NCI-H82 treated with DMSO at 0.1 percent for 48 hours (cell line): ENCODE data around the gene STX1A.

Source experiments
- DNase-seq: peaks from one replicate; lab custom pipeline; 2025; ENCODE audit not compliant: unreplicated experiment; lab: John Stamatoyannopoulos, UW

The STX1A gene

DNA sequence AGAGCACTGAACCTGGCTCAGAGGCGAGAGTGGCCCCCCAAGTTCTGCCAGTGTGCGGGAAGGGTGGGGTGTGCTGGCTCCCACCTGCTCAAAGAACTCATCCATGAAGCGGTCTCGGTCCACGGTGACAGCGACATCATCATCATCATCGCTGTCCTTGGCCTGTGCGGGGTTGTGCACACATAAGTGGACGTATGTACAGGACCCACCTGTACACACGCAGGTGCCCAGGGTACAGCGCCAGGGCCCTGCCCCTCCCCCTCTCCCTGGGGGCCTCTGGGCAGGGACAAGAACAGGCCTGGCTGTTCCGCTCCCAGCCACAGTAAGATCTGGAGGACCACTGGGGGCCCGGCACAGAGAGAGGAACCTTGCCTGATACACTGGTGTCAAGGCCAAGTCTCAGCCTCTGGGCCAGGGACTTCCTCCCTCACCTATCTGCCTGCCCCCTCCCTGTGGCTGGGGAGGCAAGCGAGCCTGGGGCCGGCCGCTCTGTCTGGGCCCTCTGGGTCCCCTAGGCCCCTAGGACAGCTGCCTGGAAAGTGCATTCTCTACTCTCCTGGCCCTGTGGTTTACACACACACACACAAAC, 10.4 kb downstream of the STX1A start:
- no peak for DNase-seq

DNA sequence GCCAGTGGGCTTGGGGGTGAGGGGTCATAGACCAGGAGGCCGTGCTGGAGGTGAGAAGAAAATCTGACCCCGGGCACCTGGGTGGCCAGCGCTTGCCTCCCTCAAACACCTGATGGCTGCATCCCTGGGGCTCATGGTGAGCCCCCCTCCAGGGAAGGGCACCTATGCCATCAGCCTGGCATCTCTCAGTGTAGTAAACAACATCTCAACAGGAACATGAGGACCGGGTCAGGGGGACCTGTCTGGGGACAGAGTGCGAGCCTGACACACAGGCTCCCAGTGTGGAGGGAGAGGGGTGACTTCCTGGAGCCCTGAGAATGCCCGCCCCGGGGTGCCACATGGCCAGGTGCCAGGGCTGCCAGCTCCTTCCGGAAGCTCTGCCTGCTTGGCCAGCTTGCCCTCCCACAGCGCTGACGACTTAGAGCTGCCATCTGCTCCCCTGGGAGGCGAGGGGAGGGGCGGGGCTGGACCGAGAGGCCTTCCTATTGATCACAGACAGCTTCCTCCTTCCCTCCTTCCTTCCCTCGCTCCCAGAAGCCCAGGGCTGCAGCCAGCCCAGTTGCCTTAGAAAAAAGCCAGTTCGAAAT, 12.3 kb downstream of the STX1A start:
- peak; percentile 55 for DNase-seq

DNA sequence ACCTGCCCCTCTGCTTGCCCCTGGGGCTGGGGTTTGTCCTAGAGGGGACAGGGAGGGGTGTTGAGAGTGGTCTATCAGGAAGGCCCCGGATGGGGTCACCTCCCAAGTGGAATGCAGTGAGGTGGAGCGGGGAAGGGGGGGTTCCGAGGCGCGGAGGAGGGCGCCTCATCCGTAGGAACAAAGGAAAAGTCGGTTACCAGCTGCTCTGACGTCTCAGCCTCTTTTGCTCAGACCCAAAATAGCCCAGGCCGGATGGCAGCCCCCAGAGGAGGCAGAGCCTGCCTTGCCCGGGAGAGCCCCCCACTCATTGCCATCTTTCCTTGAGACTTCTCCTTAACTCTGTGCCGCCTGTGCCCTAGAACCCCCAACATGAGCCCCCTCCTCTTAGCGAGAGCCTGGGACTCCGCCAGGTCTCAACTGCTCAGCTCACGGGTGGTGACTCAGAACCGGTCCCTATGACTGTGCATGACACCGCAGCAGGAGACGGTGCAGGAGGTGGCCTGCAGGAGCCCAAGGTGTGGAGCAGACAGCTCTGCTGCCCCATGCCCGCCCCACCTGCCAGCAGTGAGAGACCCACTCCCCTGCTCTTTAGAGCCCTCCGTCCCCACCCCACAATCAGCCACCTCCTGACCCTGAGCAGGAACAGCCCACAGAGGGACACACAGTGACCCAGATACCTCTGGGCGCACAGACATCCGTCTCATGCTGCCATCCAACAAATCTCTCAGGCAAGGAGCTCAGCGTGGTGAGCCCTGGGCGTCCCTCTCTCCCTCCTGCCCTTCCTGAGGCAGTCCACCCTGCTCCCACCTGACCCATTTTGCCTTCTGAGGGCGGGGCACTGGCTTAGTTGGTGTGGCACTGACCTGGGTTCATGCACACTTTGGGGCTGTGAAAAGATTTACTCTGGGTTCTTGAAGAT, 13.1 kb downstream of the STX1A start:
- no peak for DNase-seq

DNA sequence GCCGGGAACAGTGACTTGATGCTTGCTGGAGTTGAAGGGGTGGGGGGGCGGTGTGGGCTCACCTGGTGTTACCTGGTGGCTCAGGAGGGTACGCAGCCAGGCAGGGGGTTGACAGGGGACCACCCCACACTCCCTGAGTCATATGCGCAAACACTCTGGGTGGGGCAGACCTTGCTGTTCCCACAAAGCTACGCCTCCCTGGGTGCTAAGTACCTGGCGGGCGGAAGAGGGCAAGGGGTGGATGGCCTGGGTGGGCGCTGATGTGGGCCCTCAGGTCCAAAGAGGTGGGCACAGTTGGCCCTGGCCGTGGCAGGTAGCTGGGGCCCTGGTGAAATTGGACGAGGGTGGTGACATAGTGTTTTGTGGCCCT, 13.9 kb downstream of the STX1A start:
- no peak for DNase-seq

DNA sequence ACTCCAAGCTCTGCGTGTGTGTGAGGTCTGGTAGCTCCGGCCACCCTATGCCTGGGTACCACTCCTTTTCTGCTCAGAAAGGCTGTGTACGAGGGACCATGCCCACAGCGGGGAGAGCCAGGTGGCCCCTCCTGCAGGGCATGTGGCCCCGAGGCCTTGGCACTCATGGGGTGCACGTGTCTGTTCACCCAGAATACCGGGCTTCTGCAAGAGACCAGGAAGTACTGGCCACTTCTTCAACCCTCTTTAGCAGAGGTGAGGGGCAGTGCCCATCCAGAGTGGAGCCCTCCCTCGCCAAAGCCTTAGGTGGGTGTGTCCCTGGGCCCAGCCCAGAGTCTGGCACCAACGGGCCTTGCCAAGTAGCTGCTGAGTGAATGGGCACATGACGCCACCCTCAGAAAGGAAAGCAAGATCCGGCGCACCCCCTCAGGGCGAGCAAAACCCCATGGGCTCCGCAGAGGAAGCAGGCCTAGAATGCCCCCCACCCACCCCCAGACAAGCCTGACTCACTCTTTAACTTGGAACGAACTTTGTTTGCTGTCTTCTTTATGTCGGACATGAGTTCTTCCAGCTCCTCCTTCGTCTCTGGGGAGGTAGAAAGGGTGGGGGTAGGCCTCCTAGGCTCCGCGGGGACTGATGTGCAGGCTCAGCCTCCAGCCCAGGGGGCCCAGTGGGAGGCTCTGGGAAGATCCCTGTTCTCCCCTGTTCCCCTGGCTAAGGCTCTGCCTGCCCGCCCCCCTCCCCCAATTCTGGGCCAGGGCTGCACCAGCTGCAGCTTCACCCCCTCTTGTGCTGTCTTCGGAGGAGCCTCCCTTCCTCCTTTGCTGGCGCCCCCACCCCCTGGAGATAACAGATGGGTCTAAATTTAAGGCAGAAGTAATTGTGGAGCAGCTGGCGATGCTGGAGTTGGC, 14.6 kb downstream of the STX1A start:
- DNase-seq: peak; percentile 48

DNA sequence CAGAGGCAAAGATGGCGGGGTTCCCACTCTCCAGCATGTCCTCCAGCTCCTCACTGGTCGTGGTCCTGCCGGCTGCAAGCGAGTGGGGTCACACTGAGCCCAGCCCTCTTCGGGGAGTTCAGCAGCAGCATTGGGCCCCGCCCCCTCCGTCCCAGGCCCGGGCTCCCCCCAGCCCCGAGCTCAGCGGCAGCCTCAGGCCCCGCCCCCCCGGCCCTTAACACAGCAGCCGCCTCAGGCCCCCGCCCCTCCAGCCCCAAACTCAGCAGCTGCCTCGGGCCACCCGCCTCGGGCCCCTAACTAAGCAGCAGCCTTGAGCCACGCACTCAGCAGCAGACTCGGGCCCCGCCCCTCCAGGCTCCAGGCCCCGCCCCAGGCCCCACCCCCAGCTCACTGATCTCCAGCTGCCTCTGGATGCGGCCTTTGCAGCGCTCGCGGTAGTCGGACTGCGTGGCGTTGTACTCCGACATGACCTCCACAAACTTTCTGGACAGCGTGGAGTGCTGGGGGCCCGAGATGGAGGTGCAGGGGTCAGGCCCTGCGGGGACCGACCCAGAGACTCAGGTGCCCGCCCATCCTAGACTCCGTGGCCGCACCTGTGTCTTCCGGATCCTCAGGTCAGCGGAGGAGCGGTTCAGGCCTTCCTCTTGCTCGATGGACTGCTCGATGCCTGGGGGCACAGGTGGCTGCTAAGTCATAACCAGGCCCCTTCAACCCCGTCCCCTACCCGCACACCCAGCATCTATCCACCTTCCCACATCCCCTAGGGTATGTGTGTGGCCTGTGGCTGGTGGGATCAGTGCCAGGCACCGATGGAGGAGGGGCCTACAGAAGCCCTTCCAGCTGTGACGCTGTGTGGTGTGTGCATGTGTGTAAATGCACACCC, 15.5 kb downstream of the STX1A start:
- peak; percentile 74 for DNase-seq

DNA sequence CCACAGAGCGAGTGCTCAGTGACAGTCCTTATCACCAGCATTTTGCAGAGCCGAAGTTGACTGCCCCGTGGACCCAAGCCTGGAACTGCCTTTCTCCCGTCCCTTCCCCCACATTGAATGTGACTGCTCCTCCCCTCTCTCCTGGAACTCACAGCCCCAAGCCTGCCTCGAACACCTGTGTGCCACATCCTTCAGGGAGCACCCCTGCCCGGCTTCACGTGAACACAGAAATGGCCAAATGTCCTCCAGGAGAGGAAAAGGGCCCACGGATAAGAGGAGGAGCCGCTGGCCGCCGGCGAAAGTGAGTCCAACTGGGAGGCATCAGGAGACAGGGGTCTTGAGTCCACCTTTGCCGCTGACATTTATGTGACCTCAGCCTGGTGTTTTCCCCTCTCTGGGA, 16.2 kb downstream of the STX1A start:
- DNase-seq: no peak

DNA sequence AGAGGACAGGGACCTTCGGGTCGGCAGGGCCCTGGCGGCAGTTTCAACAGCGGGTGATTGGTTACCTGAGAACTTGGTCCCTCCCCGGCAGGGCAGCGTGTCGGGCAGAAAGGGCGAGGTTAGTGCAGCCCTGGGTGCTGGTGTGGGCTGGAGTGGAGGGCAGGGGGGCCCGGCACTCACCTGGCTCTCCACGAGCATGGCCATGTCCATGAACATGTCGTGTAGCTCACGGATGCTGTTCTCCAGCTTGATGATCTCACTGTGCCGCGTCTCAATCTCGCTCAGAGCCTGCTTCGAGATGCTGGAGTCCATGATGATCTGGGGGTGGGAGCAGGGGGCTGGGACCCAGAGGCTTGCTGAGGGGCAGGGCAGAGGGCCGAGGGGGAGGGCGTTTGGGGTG, 16.8 kb downstream of the STX1A start:
- DNase-seq: no peak

DNA sequence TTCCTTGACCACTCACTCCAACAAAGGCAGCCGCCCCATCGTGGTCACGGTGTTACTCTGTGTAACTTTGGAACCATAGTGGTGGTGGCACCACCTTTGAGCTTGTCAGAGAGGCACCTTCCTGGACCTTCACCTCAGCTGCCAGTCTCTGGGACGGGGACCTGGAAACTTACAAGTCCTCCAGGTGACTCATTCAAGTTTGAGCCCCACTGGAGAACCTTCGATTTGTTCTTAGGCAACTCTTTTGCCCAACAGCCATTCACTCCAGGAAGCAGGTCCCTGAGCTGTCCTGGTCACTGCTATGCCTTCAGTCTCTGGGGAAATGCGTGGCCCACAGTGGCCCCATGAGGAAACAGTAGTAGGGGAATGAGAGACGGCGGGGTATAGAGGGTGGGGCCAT, 17.2 kb downstream of the STX1A start:
- no peak for DNase-seq

DNA sequence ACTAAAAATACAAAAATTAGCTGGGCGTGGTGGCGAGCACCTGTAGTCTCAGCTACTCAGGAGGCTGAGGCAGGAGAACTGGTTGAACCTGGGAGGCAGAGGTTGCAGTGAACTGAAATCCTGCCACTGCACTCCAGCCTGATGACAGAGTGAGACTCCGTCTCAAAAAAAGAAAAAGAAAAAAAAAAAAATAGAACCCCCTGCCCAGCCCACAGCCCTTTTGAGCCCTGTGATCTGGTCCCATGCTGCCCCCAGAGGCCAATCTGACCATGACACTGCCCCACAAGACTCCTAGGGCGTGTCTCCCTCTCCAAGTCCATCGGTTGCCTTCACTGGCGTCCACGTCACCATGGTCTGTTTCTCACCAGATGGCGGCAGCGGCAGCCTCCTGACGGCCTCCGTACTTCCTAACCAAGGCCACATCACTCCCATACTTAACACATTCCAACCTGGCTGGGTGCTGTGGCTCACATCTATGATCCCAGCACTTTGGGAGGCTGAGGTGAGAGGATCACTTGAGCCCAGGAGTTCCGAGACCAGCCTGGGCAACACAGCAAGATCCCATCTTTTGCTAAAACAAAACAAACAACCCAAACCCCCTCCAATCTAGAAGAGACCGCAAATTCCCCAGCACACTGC, 18.0 kb downstream of the STX1A start:
- DNase-seq: peak; percentile 43

DNA sequence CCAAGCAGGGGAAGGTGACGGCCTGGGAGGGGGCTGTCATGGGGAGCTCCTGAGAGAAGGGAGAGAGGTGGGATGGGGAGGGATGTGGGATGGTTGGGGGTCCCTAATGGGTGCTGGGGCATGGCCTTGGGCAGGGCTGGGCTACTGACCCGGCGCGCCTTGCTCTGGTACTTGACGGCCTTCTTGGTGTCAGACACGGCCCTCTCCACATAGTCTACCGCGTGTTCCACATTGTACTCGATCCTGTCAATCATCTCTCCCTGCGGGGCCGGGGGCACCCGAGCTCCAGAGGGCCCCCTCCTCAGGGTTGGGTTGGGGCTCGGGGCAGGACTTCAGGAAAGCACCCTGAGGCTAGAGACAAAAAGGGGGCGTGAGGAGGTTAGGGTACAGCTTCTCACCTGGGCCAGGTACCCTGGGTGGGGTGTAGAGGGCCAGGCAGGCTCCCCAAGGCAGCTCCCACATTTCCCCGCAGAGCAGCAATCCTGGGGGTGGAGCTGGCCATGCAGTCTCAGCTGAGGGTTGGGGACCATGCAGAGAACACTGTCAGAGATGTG, 18.8 kb downstream of the STX1A start:
- DNase-seq: no peak

DNA sequence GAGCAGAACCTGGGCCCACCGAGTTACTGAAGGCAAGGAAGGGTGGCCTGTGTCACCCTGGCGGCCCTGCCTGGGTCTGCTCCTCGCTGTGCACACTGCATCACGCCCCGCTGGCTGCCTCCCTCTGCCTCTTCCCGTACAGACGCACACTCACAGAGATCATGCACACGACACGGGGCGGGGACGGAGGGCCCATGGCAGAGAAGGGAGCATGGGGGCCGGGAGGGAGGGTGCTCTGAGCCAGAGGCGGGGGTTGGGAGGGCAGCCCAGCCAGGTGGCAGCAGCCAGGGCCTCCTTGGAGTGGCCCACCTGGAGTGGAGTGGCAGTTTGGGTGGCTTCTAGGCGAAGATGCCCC, 19.4 kb downstream of the STX1A start:
- DNase-seq: no peak

DNA sequence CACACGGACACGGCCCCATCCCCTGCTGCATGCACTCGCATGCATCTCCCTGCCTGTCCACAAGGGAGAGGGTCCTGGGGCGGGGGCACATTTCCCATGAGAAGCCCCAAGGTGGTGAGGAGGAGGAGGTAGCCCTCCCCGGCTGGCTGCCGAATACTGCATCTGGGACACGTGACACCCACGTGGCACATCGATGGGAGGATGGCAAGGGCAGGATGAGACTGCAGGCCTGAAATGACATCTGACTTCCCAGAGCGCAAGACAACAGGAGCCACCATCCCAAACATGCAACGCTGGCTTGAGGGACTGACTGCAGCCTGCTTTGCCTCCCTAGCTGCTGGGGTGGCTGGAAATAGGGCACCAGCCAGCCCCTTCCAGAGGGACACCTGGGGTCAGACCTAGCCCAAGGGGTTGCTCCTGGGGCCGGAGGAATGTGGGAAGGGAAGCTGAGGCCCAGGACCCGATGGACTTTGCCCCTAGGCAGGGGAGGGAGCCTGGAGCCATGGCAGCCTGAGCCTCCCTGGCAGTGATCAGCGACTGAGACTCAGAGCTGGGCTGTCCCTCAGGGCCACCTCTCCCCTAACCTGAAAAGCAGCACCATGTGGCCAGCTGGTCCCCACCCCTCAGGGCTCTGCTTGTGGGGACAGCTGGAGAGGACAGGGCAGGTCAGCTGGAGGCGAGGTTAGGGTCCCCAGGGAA, 19.9 kb downstream of the STX1A start:
- DNase-seq: no peak

DNA sequence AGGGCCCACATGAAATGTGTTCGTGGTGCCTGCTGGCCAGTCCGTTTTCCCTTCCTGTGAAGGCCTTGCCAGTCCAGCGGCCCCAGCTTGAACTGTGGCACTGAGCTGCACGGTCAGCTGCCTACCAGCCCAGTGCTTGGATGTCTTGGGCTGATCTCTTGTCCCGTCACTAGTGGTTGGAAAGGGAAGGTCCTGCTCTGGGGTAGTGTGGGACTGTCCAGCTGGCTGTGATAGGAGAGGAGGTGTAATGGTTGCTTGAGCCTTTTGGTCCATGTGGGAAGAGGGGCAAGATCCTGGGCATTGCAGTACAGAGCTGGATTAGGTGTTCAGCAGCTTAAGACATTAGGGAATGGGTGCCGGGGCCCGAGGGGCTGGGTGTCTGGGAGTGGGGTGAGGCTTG, 21.1 kb downstream of the STX1A start:
- no peak for DNase-seq

DNA sequence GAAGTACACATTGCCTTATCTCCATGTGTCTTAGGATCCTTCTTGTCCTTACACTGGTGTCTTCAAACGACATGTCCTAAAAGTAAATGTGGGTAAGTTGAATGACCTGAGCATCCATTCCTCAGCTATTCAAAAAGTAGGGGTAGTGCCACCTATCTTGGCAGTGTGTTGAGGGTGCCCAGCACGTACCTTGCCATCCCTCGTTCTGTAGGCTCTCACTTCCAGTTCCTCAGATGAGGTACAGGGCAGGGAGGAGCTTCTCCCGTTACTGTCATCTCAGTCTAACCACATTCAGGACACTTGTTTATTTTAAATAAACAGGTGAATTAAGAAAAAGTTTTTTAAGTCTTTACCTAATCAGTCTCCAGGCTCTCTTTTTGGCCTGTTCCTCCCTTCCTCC, 23.1 kb downstream of the STX1A start:
- DNase-seq: no peak

DNA sequence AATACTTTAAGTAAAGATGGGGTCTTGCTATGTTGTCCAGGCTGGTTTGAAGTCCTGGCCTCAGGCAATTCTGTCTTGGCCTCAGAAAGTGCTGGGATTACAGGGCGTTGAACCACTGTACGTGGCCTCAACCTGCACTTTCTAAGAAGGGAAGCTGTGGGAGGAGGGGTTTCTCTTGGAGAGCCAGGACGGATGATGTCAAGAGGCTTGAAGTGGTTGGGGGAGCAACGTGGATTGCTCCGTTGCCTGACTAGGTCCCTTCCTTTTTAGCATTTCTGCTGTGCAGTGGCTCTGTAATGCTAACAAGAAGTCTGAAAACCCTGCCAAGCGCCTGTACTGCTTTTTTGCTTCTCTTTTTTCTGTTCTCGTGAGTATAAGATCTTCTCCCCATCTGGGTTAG, 28.8 kb downstream of the STX1A start:
- DNase-seq: no peak

DNA sequence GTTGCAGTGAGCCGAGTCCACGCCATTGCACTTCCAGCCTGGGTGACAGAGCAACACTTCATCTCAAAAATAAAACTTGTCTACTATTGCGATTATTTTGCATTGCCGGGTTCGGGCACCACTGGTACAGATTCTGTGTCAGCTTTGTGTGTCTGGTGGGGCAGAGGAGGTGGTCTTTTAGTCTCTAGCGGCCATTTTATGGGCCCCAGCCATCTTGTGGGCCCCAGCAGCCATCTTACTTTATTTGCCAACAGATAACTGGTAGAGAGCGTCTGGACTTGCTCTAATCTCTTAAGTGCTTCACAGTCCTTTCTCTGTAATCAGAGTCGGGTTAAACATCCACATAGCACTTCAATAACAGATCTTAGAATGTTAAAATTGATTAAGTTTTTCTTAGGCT, 31.2 kb downstream of the STX1A start:
- no peak for DNase-seq

DNA sequence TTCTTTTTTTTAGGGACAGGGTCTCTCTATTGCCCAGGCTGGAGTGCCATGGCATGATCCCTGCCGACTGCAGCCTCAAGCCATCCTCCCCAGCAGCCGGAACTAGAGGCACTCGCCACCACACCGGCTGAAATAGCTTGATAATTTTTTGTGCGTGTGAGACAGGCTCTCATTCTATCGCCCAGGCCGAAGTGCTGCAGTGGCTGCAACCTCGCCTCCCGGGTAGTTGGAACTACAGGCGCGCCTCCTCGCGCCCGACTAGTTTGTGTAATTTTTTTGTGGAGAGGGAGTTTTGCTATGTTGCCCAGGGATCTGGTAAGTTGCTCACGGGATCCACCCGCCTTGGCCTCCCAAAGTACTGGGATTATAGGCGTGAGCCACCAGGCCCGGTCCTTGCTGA, 34.2 kb downstream of the STX1A start:
- no peak for DNase-seq
